HG03378 (cell line): Measurements from ENCODE around the gene TEX35.

Experiments
- ATAC-seq: cut with Tn5 transposase; IDR thresholded peaks from one replicate; pipeline ENCODE4 v1.9.1; 2021; ENCODE audit warnings: mild to moderate bottlenecking, moderate library complexity; ENCODE audit not compliant: unreplicated experiment

TEX35 gene

DNA sequence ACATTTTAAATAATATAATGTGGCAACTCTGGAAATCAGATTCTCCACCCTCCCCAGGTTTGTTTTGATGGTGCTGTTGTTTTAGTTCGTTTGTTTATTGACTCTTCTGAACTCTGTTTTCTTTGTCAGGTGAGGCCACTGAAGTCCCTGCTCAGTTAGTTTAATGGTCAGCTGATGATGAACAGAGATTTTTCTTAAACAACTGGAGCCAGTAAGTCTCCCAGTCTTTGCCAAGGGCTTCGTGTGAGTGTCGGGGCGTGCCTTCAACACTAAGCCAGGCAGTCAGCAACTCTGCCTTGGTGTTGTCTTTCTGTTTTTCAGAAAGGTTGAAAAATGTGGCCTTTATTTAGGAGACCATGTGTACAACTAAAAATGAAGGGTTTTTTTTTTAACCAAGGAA, 58.9 kb downstream of the TEX35 start:
- ATAC-seq, result no peak
